Hepatic stellate cell (primary cell): Measurements from ENCODE around the gene SH3BGR.

ENCODE experiments used
- DNase-seq: peaks from one replicate; pipeline ENCODE4 v3.0.0; 2011; ENCODE audit warnings: low spot score

Gene SH3BGR

GRCh38 chr21:39456665-39457064 lies 4.9 kb downstream of the SH3BGR start:
- DNase-seq: no peak

DNA sequence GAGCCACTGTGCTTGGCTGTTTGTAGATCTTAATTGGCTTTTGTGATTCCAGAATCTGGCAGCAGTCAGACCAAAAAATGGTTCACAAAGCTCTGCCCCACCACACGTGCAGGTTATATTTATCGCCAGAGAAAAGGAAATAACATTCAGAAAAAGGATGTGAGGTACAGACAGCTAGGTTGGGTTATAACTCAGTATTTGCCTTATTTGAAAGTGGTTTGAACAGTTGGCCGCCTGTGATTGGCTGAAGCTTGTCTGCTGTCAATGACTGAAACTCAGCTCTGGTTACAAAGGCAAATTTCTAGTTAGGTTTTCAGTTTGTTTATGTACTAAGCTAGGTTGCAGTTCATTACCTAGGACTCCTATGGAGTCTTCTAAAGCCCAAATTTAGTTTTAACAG lies 9.6 kb downstream of the SH3BGR start:
- DNase-seq: no peak

- no peak for DNase-seq
Observed at GRCh38 chr21:39463308-39463707, 11.5 kb downstream of the SH3BGR start.

GRCh38 chr21:39466584-39466983 lies 14.8 kb downstream of the SH3BGR start:
- DNase-seq: no peak

DNA sequence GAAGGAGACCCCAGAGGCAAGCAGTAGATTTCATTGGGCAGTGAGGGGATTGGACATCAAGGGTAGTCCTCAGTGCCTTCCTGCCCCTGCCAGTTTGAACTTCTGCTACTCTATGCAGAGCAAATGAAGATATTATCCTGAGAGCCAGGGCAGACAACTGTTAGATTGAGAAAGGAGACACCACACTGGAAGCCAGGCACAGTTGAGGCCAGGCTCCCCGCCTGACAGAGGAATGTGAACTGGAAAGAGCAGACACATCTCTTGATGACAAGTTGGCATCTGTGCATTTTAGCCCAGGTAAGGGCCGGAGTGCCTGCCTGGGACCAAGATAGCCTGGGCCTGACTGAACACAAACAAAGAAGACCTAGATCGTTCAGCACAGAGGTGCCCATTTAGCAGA lies 16.0 kb downstream of the SH3BGR start:
- no peak for DNase-seq

GRCh38 chr21:39468559-39468958 lies 16.8 kb downstream of the SH3BGR start:
- DNase-seq: no peak

GRCh38 chr21:39471598-39471997 lies 19.8 kb downstream of the SH3BGR start:
- no peak for DNase-seq

DNA sequence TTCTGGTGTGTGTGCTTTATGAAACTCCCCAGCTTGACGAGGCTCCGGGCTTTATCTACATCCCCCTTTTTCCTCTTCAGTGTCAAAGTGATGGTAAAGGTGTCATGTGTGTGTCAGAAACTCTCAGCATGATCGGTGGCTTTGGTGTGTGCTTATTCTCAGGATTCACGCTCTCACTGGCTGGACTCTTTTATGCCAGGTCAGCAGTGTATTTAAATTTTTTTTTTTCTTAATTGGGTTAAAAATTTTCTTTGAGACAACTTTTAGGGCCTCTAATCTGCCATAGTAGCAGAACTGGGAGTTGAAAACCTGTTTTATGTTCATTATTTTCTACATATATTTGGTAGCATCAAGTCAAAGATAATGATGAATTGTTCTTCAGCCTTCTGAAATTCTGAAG lies 21.0 kb downstream of the SH3BGR start:
- DNase-seq: no peak

DNA sequence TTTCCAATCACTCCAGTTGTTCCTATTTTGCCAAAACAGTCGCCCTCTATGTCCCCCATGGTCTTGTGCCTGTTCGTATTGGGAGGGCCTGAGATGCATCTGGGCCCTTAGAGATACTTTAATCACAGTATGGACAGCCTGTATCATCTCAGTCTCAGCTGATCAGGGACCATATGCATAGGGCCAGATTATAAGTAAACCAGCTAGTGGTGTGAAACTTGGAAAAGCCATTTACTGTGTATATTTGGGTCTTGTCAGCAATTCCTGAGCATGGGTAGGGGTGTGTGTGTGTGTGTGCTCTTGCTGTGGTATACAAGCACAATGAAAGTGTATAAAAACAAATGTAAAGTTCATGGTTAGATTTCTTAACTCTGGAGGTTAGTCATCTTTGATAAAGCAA lies 22.8 kb downstream of the SH3BGR start:
- DNase-seq: no peak

- no peak for DNase-seq
Observed at GRCh38 chr21:39479164-39479813, 27.5 kb downstream of the SH3BGR start.

GRCh38 chr21:39479814-39480182 lies 28.0 kb downstream of the SH3BGR start:
- DNase-seq: no peak

- no peak for DNase-seq
Observed at GRCh38 chr21:39480271-39480670, 28.5 kb downstream of the SH3BGR start.

- DNase-seq: no peak
Observed at GRCh38 chr21:39481886-39482285, 30.1 kb downstream of the SH3BGR start.

DNA sequence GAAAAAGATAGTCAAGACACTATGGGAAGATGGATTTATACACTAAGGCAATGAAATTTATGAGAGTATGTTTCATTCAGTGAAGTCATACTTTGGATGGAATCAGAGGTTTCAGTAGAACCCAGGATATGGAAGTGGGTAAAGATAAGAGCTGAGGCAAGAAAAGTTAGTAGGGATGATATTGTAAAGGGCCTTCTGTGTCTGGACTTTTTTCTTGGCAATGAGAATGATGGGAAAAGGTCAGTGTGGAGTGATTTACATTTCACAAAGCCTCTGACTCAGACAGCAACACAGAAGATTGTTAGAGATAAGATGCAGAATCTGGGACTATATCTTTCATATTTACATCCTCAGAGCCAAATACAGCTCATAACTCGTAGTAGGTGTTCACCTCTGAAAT lies 32.1 kb downstream of the SH3BGR start:
- no peak for DNase-seq

DNA sequence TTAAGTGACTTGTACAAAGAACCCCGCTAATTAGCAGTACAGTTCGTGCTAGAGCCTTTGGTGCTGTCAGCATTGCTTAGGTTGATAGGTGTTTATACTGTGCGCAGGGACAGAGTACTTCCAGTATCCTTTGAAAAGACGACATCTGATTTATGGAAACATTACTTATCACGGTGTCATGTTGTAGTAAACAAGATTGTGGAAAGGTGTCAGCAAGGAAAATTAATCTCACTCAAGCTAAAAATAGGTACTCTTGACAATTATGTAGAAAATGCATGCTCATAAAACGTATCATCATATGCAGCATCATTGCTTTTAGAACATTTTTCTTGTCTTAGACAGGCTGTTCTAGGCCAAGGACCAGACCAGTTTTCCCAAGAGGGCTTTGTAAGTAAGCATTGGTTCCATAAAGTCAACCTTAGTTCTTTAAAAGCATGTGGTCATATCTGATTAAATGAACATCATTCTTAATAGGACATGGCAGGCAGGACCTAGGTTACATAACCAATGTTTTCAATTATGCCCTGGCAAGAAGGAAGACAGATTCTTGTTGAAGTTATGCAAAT lies 33.0 kb downstream of the SH3BGR start:
- DNase-seq: no peak

GRCh38 chr21:39489380-39489924 lies 37.7 kb downstream of the SH3BGR start:
- no peak for DNase-seq

GRCh38 chr21:39499156-39499555 lies 47.4 kb downstream of the SH3BGR start:
- no peak for DNase-seq

DNA sequence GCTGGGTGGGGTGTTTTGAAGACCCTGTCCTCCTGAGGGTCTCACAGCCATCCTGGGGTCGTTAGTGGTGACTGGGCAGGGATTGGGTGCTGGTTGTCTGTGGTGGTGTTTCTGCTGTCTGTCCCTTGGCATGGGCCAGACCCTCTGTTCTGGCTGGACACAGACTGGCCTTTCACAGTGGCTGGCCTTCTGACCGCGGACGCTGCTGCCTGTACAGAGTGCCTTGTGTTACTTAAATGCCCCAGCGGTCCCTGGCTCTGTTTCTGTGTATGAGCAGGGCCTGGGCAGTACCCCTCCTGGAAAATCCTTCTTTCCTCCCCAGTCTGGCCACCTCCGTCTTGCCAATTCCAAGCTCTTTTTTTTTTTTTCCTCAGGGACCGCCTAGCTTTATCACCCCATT lies 50.9 kb downstream of the SH3BGR start:
- DNase-seq: no peak

DNA sequence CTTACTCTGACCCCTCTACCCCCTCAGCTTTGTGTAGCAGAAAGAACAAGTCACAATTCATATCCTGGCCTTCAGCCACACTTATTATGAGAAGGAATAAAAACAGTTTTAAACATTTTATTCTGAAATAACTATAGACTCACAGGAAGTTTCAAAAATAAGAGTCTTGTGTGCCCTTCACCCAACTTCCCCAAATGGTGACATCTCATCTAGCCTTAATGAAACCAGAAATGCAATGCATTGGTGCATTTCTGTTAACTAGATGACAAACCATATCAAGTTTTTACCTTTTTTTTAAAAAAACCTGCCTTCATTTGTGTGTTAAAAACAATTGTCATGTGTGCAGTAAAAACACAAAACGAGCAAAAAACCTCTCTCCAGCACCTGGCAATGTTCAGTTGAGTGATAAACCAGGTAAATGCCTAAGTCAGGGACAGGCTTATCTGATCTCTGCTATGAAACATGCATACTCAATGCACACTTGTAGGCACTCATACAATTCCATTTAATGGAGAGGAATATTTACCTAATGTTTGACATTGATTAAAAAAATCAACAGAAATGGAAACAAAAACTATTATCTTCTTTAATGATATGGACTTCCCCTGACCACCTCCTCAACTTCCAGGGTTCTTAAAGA lies 51.5 kb downstream of the SH3BGR start:
- no peak for DNase-seq

DNA sequence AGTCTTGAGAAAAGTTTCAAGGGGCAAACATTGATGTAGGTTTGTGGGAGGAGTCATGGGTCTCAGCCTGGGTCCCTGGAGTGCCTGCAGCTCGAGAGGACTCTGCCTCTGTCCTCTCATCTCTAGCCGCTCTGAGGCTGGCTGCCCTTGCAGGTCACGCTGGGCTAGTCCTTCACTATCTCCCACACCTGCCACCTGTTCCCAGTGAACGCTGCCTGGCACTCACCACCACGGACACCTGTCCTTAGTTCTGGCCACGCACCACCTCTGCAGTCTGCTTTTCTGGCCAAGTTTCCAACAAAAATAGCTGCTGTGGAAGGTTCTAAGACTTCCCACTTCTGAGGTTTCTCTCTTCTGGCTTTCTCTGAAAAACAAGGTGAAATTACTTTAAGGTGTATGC lies 52.5 kb downstream of the SH3BGR start:
- no peak for DNase-seq

DNA sequence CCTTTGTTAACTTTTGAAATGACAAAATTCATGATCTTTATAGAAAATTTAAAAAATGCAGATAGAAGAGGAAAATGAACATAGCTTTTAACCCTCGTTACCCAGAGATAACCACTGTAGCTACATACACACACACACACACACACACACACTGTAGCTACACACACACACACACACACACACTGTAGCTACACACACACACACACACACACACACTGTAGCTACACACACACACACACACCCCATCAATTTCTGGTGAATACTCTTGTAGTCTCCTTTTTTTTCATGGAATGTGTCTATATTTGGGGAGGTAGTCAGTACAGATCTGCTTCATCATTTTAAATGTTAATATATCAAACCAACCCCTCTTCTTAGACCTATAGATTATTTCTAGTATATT lies 58.5 kb downstream of the SH3BGR start:
- DNase-seq: no peak

GRCh38 chr21:39511102-39511501 lies 59.3 kb downstream of the SH3BGR start:
- DNase-seq: no peak

GRCh38 chr21:39513735-39514134 lies 62.0 kb downstream of the SH3BGR start:
- DNase-seq: no peak
